NCI-H446 (cell line): ENCODE data around the gene RNPC3.
A peak's percentile ranks its signal among the peaks of the same experiment; 100 is the strongest.

Source experiments
- DNase-seq, 2 experiments: peaks; one replicate each; lab custom pipeline; 2025; lab: John Stamatoyannopoulos, UW

Gene RNPC3

DNA sequence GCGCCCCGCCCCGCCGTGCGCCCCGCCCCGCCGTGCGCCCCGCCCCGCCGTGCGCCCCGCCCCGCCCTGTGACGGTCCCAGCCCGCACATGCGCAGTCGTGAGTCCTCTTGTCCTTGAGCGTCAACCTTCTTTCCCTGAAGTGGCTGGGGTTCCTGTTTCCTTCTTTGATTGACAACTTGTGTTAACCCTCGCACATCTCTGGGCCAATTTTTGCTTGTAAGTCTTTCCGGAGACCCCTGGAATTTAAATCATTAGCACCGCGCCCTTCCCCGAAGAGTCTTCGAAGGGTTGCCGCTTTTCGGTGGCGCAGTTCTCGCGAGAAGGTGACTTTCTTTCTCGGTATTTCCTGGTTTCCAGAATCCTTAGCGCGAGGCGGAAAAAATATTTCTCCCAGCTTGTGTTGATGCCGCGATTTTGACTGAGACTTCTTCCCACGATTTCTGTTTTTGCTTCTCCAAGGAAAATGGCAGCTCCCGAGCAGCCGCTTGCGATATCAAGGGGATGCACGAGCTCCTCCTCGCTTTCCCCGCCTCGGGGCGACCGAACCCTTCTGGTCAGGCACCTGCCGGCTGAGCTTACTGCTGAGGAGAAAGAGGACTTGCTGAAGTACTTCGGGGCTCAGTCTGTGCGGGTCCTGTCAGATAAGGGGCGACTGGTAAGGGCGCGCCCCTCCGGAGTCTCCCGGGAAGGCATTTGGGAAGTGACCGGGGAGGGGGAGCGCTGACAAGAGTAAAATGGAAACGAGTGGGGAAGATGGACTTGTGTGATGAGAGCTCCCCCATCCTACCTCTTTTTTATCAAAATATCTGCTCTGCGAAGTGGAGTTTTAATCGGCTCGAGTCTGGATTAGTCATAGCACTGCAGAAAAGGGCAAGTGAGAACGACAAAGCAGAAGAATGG lies at the start of gene RNPC3:
Gene RNPC3 (plus strand): TSS at position 93 of the 901 bp plus-strand sequence. CDS start 372 bp downstream, at position 465.
- peak; percentile 98 for DNase-seq

DNA sequence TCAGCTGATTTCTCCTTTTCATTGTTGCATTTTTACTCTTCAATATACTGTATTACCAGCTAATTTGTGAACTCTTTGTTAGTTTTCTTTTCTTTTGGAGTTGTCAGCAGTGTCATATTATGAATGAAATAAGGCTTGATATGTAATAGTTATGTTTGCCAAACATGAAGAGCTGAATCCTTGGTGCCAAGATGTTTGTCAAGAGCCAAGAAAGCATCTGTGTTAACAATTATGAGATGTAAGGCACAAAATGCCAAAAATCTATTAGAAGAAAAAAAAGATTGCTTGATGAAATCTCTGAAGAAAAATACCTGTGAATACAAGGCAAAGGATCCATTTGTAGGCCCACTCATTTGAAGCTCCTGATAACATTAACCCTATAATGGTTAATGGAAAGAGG lies 48.4 kb upstream of the RNPC3 start:
- peak; percentile 60 to 84 for DNase-seq

DNA sequence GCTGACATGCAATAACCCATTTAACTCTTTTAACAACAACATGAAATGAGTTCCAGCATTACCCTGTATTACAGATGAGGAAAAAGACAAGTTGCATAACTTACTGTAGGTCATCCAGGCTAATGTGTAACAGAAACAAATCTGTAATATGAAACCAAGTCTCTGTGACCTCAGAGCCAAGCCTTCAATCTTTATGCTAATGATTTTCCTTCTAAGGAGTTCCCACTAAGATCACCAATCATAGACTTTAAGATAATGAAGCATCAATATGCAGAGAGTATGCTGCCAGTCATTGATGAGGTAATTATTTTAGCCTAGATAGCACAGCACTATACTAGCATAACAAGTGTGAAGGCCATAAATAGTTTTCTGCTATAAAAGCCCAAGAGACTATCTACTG lies 35.6 kb upstream of the RNPC3 start:
- no peak for DNase-seq

DNA sequence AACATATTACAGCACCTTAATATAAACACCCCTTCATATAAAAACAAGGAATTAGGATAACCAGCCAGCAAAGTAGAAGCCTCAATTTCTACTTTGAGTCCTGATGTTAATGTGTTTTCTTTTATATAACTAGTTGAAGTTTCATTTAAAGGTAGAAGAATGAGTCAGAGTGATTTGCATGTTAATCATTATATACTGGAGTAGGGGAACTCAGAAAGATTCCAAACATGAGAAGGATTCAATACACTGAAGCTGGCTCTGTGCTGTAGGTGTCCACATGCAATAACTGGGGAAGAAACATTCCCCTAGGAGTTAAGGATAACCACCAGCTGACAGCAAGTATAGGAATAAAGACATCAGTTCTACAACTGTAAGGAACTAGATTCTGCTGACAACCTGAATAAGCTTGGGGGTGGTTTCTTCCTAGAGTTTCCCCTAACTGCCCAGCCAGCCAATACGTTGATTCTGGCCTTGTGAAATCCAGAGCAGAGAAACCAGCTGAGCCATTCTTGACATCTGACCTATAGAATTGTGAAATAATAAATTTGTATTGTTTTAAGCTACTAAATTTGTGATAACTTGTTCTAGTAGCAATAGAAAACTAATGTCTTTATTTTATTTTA lies 33.4 kb upstream of the RNPC3 start:
- no peak for DNase-seq

- DNase-seq: peak in 1 of 2 experiments; percentile 26
Observed at GRCh38 chr1:103496014-103496635, 29.4 kb upstream of the RNPC3 start.

- no peak for DNase-seq
Observed at GRCh38 chr1:103497404-103497803, 28.1 kb upstream of the RNPC3 start.

DNA sequence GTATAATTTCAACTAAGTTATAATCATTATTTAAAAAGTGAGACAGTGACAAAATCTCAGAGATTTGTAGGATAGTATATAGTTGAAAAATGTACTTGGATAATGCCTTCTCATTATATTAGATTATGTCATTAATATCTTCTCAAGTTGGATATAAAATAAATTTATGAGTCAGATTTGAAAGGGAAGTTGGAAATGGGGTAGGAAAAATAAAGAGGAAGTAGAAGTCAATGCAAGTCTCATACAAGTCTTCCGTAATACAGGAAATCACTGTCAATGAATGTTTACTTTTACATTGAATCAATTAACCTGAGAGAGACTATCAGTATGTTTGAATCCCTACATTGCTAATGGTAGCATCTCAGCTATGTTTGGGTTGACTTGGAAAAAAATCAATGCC lies 16.2 kb upstream of the RNPC3 start:
- no peak for DNase-seq

DNA sequence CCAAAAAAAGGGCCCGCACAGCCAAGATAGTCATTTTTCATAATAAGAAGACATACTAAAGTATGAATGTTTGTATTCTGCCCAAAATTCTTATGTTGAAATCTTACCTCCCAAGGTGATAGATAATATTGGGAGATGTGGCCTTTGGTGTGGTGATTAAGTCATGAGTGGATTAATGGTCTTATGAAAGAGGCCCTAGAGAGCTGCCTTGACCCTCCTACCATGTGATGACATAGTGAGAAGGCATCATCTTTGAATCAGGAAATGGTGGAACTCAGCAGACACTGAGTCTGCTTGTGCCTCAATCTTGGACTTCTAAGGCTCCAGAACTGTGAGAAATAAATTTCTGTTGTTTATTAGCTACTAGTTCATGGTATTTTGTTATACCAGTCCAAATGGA lies 11.8 kb upstream of the RNPC3 start:
- no peak for DNase-seq

DNA sequence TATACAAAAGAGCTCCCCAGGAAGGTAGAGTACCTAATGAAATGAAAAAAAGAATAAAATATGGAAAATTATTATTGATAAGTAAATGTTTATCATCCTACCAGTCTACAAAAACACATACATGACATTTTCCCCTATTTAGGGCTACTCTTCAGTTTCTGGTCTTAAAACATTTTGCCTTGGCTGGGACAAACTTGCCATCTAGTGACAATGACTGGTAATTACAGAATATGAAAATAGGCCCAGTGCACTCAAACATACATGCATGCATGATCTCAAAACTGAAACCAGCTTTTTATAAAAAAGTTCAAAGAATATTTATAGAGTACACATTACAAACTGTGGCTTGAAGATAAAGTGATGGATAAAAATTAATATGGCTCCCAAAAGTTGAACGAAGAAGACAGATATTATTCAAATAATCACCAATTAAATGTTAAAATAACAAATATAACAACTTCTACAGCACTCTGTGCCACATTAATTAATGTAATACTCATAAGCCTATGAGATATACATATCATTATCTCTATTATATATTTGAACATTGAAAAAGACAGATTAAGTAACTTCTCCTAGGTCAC lies 10.5 kb upstream of the RNPC3 start:
- DNase-seq: peak; percentile 82 to 84

DNA sequence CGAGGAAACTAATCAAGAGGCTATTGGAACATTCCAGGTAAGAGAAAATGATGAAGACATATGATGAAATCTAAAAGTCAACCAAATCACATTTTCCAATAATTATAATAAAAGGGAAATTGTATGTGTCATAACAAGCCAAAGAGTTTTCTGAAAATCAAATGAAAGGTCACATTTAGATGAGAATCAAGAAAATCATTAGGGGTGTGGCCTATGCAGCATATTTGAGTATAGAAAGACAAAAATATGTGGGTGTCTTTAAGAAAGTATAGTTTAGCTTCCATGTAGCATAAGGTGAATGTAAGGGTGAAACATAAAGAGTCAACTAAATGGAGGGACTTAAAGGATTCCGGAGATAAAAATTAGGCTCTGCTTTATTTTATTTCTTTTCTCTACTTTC lies 9.2 kb upstream of the RNPC3 start:
- no peak for DNase-seq

- no peak for DNase-seq
Observed at GRCh38 chr1:103516693-103517092, 8.8 kb upstream of the RNPC3 start.

DNA sequence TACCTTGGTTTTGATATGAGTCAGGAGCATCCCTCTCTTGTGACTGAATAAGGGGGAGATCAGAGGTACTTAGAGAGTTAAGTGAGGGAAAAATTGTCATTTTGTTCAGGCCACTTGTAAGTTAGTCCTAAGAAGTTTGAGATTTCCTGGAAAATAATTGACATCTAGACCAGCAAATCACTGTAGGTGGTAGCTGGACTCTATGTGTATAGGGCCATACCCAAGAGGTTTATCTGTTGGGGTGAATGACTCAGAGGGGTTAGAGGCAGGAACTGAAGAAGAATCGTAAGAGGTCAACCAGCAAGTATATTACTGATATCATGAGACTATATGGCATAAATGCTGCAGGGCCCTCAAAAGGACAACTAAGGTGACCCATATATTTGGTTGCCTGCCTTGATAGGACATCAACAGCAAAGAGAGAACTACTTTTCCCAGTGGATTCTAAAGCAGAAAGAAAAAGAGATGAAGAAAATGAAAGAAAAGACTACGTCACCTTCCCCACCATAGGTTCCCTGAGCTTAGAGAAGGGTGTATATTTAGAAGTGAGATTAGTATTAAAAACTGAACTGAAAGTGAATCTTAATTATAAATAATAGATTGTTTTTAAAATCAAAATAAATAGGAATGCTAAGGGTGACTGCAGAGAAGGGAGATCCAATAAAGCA lies 8.0 kb upstream of the RNPC3 start:
- DNase-seq: no peak

DNA sequence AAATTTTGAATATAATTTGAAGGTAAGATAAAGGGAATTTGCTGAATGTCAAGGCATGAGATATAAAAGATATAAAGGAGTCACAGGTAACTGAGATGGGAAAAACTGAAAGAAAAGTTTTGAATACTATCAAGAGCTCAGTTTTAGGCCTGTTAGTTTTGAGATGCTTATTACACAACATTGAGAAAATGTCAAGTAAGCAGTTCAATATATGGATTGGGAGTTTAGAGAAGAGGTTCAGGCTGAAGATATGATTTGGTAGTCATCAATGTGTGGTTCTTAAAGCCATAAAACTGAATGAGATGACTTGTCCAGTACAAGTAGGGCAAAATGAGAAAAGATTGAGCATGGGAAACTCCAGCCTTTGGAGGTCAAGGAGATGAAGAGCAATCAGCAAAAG lies 4.7 kb upstream of the RNPC3 start:
- no peak for DNase-seq

DNA sequence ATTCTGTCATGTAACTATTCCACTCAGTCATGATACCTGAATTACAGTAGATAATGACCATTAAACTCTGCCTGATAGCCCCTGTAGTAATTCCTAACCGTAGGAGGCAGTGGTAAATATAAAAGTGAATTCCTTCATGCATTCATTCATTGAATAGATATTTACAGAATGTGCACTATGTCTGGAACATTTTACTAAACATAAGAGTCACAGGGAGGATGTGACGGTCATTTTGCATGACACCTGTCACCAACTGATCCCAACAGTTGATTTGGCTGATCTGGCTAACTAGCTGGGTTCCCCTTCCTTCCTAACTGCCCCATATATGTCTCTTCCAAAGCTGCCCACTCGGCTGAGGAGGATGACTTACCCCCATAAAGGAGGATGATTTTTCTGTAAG lies 2.2 kb upstream of the RNPC3 start:
- DNase-seq: no peak

DNA sequence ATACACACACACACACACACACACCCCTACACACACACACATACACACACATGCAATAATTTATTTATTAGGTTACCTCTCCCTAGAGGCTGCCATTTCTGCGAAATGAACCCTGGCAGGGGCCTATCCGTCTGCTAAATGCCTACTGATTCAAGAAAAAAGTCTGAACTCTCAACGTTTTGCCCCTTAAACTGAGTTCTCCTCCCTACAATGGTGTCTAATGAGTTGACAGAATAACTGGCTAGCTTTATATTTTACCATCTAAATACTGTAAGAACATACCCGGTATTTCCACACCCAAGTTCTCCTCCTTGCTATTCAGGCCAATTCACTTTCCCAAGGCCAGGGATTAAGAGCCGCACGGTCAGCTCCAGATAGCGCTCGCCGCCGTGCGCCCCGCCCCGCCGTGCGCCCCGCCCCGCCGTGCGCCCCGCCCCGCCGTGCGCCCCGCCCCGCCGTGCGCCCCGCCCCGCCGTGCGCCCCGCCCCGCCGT lies 339 bp upstream of the RNPC3 start:
- DNase-seq: peak; percentile 55 to 76

- no peak for DNase-seq
Observed at GRCh38 chr1:103527331-103527730, 1.8 kb downstream of the RNPC3 start.

GRCh38 chr1:103529746-103530145 lies 4.2 kb downstream of the RNPC3 start:
- no peak for DNase-seq

GRCh38 chr1:103538226-103538625 lies 12.7 kb downstream of the RNPC3 start:
- DNase-seq: no peak

DNA sequence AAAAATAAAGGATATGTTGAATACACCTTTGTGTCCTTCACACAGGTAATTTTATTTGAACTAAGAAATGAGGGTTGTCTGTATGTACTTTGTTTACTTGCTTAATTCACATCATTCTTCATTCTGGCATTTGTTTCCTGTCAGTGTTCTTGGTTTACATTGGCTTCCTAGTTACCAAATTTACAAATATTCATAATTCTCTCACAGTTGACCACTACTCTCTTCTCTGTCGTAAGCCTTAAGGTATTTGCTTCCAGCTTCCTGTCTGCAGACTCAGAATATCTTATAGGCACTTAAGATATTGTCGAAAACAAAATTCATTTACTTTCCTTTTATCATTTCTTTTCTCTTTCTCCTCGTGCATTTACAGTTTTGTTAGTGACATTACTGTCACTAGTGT lies 15.9 kb downstream of the RNPC3 start:
- no peak for DNase-seq

DNA sequence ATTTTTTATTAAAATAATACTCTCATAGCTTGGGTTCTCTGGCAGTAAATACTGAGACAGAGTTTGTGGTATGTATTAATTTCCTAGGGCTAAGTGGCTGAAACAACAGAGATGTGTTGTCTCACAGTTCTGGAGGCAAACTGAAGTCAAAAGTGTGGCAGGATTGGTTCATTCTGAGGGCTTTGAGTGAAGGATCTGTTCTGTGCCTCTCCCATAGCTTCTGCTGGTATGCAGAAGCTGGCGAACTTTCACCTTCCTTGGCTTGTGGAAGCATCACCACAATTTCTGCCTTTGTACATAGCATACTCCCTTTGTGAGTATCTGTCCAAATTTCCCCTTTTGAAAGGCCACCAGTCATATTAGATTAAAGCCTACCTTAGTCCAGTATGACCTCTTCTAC lies 21.0 kb downstream of the RNPC3 start:
- no peak for DNase-seq

DNA sequence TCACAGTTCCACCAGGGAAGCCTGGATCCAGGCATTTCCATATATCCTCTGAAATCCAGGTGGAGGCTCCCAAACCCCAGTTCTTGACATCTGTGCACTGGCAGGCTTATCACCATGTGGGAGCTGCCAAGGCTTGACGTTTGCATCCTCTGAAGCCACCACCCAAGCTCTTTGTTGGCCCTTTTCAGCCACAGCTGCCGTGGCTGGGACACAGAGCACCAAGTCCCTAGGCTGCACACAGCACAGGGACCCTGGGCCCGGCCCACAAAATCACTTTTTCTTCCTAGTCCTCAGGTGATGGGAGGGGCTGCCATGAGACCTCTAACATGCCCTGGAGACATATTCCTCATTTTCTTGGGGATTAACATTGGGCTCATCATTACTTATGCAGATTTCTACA lies 22.3 kb downstream of the RNPC3 start:
- DNase-seq: no peak

DNA sequence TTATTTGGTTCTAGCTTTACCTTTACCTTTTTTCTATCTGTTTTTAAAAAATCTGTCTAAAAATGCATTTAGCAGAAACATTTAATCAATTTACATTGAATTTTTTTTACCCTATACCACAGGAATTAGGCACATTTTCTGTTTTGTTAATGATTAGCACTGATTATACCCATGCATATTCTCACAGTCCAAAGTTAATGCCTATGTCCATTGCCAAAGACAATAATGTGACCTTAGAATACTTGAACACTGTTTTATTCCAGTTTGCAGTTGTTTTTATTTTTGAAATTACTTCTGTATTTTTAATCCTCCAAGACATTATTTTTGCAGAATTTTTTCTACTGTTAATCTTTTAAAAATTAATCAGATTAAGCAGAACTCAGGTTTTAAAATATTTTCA lies 34.9 kb downstream of the RNPC3 start:
- no peak for DNase-seq
